ENCODE measurements around the gene ZNF30.
A peak's percentile ranks its signal among the peaks of the same experiment; 100 is the strongest.

ZNF30 gene

GRCh38 chr19:34963573-34964406, 37.1 kb downstream of the ZNF30 start, which contains the start of gene ZNF792 (continued):
- peak; percentile 75; the same call in 1 of the 2 replicates for TF ChIP-seq KLF17 (tag by site-specific recombination; IDR thresholded peaks at IDR 0.05)
- TF ChIP-seq ZNF426 (tag by site-specific recombination; IDR thresholded peaks at IDR 0.05), result no peak
- TF ChIP-seq ZNF239 (tag by site-specific recombination; IDR thresholded peaks at IDR 0.05), result 0 out of 2 replicates have a peak, but pooled peaks have one; percentile 66
- peak; percentile 92 for TF ChIP-seq ZEB2 (tag by site-specific recombination; IDR thresholded peaks at IDR 0.05)
- TF ChIP-seq ZNF16 (tag by site-specific recombination; IDR thresholded peaks at IDR 0.05; ENCODE audit: low read depth), result no peak
- TF ChIP-seq BCL11B (tag by site-specific recombination; IDR thresholded peaks at IDR 0.05; ENCODE audit: low read depth), result no peak; the same call in none of the 2 replicates
- TF ChIP-seq ZNF560 (tag by site-specific recombination; IDR thresholded peaks at IDR 0.05; ENCODE audit: borderline replicate concordance), result peak; percentile 79; the same call in 1 of the 2 replicates
- peak; percentile 94 for TF ChIP-seq GLIS1 (tag by site-specific recombination; IDR thresholded peaks at IDR 0.05)
- peak; percentile 98 for TF ChIP-seq ZNF692 (tag by site-specific recombination; IDR thresholded peaks at IDR 0.05)
- no peak for TF ChIP-seq ZNF571 (tag by site-specific recombination; IDR thresholded peaks at IDR 0.05)
- TF ChIP-seq ZNF513 (tag by site-specific recombination; IDR thresholded peaks at IDR 0.05), result no peak
- no peak for TF ChIP-seq ZNF555 (tag by site-specific recombination; conservative IDR thresholded peaks at IDR 0.05)
- TF ChIP-seq ZNF398 (tag by site-specific recombination; IDR thresholded peaks at IDR 0.05), result peak; percentile 84
- no peak for TF ChIP-seq ZNF626 (tag by site-specific recombination; IDR thresholded peaks at IDR 0.05)
- TF ChIP-seq ZNF37A (tag by site-specific recombination; IDR thresholded peaks at IDR 0.05), result no peak
- TF ChIP-seq ZBTB49 (tag by site-specific recombination; IDR thresholded peaks at IDR 0.05; ENCODE audit: low read depth), result no peak
- TF ChIP-seq ZNF76 (tag by site-specific recombination; IDR thresholded peaks at IDR 0.05; ENCODE audit: borderline replicate concordance, low read depth), result peak; percentile 49; the same call in 1 of the 2 replicates
- peak; percentile 54; the same call in 1 of the 2 replicates for TF ChIP-seq IKZF3 (tag by site-specific recombination; IDR thresholded peaks at IDR 0.05)
- TF ChIP-seq WT1 (tag by site-specific recombination; IDR thresholded peaks at IDR 0.05), result peak; percentile 44; the same call in 1 of the 2 replicates
- no peak for TF ChIP-seq ZNF366 (tag by site-specific recombination; conservative IDR thresholded peaks at IDR 0.05)
- TF ChIP-seq ZNF518A (tag by site-specific recombination; conservative IDR thresholded peaks at IDR 0.05; ENCODE audit: low read depth), result peak; percentile 70
- TF ChIP-seq ZXDB (tag by site-specific recombination; IDR thresholded peaks at IDR 0.05), result peak; percentile 84
- TF ChIP-seq SP2 (tag by site-specific recombination; IDR thresholded peaks at IDR 0.05), result peak; percentile 91
- peak; percentile 19; the same call in 1 of the 2 replicates for TF ChIP-seq KLF1 (tag by site-specific recombination; IDR thresholded peaks at IDR 0.05)
- peak; percentile 78 for TF ChIP-seq ZNF423 (tag by site-specific recombination; IDR thresholded peaks at IDR 0.05)
